Renal pelvis (tissue), 4 donors: ENCODE measurements around the gene ARHGAP31. TPM values are rescaled to one million over a fixed set of nuclear protein-coding genes. Genes with fewer than 3 reads are reported as not detected.

ENCODE experiments used
- DNase-seq: peaks from one replicate; pipeline ENCODE4 v3.0.0-alpha.2; 2013
- polyA plus RNA-seq, 3 donors: library from polyadenylated mRNA; unstranded; fragments of 120-200 nt; gene quantifications; one replicate each; pipeline ENCODE4 v1.2.1, GENCODE V29; 2013; ENCODE audit not compliant: insufficient read length in 3 of 3

Gene ARHGAP31
- polyA plus RNA-seq, 3 donors: 10.7 to 12.7 (median 12.4) TPM

- no peak for DNase-seq
These were observed 84.1 kb downstream of the ARHGAP31 start for GRCh38 chr3:119378259-119378803.

DNA sequence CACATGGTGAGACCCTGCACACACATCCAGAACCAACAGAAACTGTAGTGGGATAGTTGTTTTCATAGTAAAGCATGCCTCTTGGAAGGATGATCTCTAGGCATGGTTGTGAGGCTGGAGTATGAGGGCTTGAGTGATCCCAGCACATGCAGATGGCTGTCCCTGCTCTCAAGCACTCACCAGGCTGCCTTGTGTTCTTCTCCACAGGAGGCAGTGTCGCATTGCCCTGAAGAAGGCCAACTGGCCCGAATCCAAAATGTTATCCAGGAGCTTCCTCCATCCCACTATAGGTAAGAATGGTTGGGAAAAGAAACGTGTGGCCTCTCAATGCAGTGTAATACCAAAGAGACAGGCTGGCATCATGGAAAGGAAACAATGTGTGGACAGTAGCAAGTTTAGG is 86.5 kb downstream of the ARHGAP31 start:
- DNase-seq: no peak

DNA sequence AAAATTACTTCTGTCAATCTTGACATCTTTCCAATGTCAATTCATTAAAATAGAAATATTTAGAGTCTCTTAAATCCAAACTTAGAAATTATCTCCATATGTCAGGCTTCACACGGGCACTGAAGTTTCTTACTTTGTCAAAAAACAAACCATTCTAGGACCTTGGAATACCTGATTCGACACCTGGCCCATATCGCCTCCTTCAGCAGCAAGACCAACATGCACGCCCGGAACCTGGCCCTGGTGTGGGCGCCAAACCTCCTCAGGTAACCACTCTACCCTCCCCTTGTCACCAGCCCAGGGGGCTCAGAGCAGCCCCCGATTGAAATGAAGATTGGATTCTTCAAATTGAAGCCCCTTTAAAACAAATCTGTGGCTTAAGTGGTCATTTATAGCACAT is 88.0 kb downstream of the ARHGAP31 start:
- DNase-seq: no peak

DNA sequence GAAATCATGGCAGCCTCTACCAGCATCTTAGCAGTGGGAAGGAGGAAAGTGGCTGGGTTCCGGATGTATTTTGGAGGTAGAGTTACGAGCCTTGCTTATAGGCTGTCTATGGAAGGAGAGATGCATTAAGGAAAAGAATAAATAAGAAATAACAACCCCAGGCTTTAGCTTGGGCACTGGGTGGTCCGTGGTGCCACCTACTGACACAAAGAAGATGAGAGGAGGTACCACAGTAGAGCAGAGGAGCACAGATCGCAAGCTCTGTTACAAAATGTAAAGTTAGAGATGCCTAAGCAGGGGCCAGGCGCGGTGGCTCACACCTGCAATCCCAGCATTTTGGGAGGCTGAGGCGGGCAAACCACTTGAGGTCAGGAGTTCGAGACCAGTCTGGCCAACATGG is 94.4 kb downstream of the ARHGAP31 start:
- DNase-seq: no peak

GRCh38 chr3:119395923-119396358 is 101.8 kb downstream of the ARHGAP31 start:
- DNase-seq: no peak

GRCh38 chr3:119396870-119397269 is 102.7 kb downstream of the ARHGAP31 start:
- DNase-seq: no peak

DNA sequence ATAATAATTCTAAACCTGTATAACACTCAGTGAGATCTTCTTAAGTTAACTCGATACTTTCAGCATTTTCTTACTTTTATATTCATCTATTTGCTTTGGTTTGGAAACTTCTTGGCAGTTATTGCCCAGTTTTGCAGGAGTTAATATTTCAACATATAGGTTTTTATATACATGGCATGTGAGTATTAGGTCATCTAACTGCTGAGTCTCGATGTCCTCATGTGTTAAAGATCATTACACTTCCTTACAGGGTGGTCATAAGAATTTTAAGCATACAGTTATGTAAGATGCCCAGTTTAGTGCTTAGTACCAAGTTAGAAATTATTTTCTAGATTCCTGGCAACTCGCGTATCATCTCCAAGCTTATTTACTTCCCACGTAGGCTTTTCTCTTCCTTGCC is 106.3 kb downstream of the ARHGAP31 start:
- DNase-seq: no peak

- no peak for DNase-seq
These were observed 106.9 kb downstream of the ARHGAP31 start for GRCh38 chr3:119401069-119401468.

DNA sequence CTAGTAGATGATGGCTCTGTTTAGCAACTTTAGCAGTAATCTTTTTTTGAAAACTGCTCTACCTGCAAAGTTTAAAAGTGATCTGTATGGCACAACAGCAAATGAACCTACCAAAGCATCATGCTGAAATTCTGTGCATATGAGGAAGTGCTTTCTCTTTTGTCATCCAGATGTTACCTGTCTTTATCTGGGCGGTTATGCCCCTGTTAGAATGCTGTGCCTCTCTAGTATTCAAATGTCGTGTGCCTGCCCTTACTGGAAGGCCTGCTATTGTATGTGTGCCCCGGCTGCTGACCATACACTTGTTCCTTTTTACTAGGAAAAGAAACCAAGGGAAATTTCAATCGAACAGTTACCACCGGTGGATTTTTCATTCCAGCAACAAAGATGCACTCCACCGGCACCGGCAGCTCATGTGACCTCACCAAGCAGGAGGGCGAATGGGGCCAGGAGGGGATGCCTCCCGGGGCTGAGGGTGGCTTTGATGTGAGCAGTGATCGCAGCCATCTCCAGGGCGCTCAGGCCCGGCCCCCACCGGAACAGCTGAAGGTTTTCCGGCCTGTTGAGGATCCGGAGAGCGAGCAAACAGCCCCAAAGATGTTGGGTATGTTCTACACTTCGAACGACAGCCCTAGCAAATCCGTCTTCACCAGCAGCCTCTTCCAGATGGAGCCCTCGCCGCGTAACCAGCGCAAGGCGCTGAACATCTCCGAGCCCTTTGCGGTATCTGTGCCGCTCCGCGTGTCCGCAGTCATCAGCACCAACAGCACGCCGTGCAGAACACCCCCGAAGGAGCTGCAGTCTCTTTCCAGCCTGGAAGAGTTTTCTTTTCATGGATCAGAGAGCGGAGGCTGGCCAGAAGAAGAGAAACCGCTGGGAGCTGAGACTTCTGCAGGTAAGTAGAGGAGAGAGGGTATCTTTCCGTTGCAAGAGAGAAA is 107.6 kb downstream of the ARHGAP31 start:
- no peak for DNase-seq

DNA sequence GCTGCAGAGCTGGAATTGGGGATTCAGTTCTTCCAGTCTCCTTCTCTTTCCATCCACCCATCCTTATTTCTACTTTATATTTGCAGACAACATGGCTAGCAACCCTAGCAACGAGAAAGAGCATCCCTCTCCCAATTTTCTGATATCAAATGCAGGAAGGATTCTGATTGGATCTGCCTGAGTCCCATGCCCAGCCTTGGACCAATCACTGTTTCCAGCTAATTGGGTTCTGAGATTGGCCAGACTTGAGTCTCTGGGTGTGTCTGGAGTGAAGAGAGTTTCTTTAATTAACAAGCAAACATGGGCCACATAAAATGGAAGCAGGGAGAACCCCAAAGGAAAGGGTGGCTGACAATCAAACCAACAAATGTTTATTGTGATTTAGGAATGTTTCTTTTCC is 108.6 kb downstream of the ARHGAP31 start:
- DNase-seq: no peak

DNA sequence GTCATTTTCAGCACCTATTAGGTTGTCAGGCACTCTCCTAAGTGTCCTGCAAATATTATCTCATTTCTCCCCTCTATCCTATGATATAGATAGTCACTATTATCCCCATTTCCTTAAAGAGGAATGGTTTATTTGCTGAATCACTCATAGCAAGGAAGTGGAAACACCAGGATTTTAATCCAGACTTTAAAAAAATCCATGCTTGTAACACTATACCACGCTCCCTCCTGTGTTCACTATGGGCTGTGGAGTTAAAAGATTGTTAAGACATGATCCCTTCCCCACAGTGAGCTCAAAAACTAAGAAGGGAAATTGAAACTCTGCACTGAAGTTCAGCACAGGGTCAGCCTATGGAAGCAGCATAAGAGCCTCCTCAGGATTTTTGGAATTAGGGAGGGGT is 109.0 kb downstream of the ARHGAP31 start:
- DNase-seq: no peak

- no peak for DNase-seq
These were observed 111.1 kb downstream of the ARHGAP31 start for GRCh38 chr3:119405315-119405714.

DNA sequence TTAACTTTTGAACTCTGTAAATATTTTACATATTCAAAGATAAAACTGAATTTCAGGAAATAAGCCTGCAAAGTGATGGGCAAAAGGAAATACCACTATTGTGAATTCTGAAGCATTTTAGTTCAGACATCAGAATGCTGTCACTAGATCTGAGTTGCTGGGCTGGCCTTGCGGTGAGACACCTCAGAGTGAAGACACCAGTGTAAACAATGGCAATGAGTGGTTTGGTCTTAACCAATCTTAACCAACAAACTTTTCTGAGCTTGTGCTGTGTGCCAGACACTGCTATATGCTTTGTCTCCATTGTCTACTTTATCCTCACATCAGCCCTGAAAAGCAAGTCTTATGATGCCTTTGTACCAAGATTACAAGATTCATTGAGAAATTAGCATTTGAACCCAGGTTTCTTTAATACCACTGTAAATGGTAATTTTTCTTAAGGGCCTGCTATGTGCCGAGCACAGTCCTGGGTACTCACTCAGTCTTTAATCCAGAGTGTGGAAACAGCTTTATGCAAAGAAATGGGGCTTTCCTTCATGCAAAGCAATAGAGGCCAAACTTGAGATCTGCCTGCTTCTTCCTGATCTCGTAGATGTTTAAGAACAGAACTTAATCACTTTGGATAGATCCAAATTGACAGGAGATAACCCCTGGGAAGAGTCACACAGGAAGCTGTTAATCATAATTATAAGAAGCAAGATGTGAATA is 114.2 kb downstream of the ARHGAP31 start:
- no peak for DNase-seq

- DNase-seq: no peak
These were observed 115.7 kb downstream of the ARHGAP31 start for GRCh38 chr3:119409844-119410243.

GRCh38 chr3:119413603-119414280 is 119.6 kb downstream of the ARHGAP31 start:
- no peak for DNase-seq

GRCh38 chr3:119416873-119417272 is 122.7 kb downstream of the ARHGAP31 start:
- no peak for DNase-seq

DNA sequence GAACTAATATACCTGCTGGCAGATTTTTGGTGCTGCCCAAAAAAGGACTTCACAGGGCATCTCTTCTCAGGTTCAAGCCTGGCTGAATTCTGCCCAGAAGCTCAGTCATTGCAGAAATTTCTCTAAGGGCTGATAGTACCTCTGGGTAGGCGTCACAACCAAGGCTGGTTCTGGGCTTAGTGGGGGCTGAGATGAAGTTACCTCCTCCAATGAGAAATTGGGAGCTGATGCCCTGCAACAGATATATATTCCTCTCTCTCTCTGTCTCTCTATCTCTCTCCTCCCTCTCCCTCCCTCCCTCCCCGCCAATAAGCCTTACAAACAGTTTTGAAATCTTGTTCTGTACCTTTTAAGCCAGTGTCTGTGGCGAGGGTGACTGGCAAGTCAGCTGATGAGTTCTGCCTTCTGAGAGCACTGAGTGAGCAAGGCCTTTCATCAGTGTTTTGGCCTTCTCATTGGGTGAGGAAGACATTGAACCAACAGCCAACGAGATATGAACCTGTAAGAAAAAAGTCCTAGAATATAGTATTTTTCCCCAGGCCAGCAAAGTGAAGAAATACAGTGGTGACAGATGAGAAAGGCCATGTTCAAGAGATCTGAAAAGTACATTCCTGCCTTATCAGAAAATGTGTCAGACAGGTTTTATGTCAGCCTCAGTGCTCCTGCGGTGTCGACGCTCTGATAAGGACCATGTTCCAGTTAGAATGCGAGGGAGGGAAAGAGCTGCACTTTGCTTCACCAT is 123.8 kb downstream of the ARHGAP31 start:
- DNase-seq: no peak

- DNase-seq: no peak
These were observed 124.5 kb downstream of the ARHGAP31 start for GRCh38 chr3:119418641-119419040.

GRCh38 chr3:119420196-119420595 is 126.0 kb downstream of the ARHGAP31 start:
- DNase-seq: no peak

DNA sequence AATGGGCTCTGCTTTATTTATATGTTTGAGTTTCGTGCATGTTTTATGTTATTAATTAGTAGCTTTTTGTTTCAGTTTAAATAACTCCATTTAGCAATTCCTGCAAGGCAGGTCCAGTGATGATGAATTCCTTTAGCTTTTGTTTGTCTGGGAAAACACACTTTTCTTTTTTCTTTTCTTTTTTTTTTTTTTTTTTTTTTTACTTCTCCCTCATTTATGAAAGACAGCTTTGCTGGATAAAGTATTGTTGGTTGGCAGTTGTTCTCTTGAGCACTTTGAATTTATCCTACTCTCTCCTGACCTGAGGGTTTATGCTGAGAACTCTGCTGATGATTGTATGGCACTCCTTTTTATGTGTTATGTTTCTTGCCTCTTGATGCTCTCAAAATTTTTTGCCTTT is 133.5 kb downstream of the ARHGAP31 start:
- peak; percentile 19 for DNase-seq

DNA sequence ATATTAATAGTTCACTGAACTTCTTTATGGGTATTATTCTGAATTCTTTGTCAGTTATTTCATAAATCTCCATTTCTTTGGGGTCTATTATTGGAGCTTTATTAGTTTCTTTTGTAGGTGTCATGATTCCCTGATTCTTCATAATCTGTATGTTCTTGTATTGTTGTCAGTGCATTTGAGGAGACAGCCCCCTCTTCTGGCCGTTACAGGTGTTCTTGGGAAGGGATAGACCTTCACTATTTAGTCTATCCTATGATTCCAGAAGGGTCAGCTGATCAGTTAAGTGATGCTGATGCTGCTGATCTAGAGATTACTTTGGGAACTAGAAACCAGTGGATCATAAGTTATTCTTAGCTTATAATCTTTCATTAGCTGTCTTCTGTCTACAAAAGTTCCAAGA is 134.4 kb downstream of the ARHGAP31 start:
- DNase-seq: no peak
